NB4 (cell line): ENCODE results near the gene ST6GALNAC3.

Experiments
- MYC ChIP-seq: IDR thresholded peaks from 2 replicates; pipeline ENCODE4 v1.6.1; 2011; ENCODE audit warnings: low read depth, low read length
- POLR2A ChIP-seq: IDR thresholded peaks from 2 replicates; pipeline ENCODE4 v1.6.1; 2011; ENCODE audit warnings: mild to moderate bottlenecking; ENCODE audit not compliant: insufficient read length; ENCODE audit errors: extremely low read depth
- TF ChIP-seq, protein P1 (sequence below): IDR thresholded peaks from one replicate; pipeline ENCODE4 v1.5.1; 2012; ENCODE audit warnings: low read depth, low read length
- TF ChIP-seq, protein P2 (sequence below): IDR thresholded peaks from 2 replicates; pipeline ENCODE4 v1.6.1; 2011; ENCODE audit warnings: low read depth, low read length

DNA sequence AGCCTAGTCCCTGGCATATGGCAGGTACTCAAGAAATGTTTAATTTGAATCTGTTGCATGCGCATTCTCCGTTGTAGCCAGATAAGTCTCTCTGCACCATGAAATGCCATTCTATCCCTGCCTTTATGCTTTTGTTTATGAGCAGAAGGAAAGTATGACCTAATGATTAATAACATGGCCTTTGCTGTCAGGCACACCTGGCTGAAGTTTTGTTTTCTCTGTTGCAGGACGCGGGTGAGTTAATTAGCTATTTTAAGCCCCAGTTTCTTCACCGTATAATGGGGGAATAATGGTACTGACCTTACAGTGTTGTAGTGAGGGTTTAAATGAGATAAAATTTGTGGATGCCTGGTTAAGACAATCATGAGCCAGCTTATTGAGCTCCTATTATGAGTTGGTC is 87.7 kb downstream of the ST6GALNAC3 start:
- TF ChIP-seq, protein P1, sequence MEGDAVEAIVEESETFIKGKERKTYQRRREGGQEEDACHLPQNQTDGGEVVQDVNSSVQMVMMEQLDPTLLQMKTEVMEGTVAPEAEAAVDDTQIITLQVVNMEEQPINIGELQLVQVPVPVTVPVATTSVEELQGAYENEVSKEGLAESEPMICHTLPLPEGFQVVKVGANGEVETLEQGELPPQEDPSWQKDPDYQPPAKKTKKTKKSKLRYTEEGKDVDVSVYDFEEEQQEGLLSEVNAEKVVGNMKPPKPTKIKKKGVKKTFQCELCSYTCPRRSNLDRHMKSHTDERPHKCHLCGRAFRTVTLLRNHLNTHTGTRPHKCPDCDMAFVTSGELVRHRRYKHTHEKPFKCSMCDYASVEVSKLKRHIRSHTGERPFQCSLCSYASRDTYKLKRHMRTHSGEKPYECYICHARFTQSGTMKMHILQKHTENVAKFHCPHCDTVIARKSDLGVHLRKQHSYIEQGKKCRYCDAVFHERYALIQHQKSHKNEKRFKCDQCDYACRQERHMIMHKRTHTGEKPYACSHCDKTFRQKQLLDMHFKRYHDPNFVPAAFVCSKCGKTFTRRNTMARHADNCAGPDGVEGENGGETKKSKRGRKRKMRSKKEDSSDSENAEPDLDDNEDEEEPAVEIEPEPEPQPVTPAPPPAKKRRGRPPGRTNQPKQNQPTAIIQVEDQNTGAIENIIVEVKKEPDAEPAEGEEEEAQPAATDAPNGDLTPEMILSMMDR = no peak
- TF ChIP-seq POLR2A (no peak), MYC (no peak)
- TF ChIP-seq, protein P2, sequence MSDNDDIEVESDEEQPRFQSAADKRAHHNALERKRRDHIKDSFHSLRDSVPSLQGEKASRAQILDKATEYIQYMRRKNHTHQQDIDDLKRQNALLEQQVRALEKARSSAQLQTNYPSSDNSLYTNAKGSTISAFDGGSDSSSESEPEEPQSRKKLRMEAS = no peak
